ENCODE measurements around the gene LRBA. TPM values are rescaled to one million over a fixed set of nuclear protein-coding genes. Genes with fewer than 3 reads are reported as not detected.

LRBA gene
- total RNA-seq, 1 donor from 2014 or later = 68.0 TPM

DNA sequence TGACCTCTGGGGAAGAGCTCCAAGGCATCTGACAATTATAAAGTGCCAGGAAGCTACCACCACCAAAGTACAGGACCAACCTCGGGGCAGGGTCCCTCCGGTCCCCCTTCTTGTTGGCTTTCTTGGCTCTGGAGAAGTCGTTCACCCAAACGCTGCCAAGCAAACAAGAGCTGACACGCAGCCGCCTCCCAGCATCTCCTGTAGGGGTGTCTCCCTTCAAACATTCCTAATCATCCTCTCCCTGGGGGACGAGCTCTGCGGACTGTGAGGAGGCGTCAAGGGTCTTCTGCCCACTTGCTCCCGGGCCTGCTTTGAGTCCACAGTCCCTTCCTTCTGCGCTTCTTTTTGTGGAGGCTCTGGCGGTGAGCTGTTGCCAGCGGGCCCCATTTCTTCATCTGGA is 592.0 kb downstream of the LRBA start:
- no peak for TF ChIP-seq POLR2AphosphoS5 (IDR thresholded peaks at IDR 0.05; ENCODE audit: insufficient read depth in 1 of 2, low read depth in 1 of 2)
- no peak for TF ChIP-seq CTCF (IDR thresholded peaks at IDR 0.05)
- TF ChIP-seq POLR2A (IDR thresholded peaks at IDR 0.05) = no peak
- no peaks in the 10 kb centered on the region for H3K9me3 ChIP-seq
- no peaks in the 10 kb centered on the region for H3K4me1 ChIP-seq
- H3K27me3 ChIP-seq = no peaks in the 10 kb centered on the region
- intact Hi-C loops (cut with DNase I) = no loop called here
- DNase-seq (ENCODE audit: extremely low spot score in 2 of 2) = no peak
- H3K27ac ChIP-seq = no peak overlapping the region
- H3K4me3 ChIP-seq = no peak overlapping the region
- no peaks in the 10 kb centered on the region for H3K36me3 ChIP-seq

- H3K27me3 ChIP-seq = no peaks in the 10 kb centered on the region
- intact Hi-C loops (cut with DNase I) = no loop called here
- H3K9me3 ChIP-seq = no peaks in the 10 kb centered on the region
- H3K36me3 ChIP-seq = no peaks in the 10 kb centered on the region
- TF ChIP-seq CTCF (IDR thresholded peaks at IDR 0.05) (no peak), POLR2AphosphoS5 (IDR thresholded peaks at IDR 0.05; ENCODE audit: insufficient read depth in 1 of 2, low read depth in 1 of 2) (no peak), POLR2A (IDR thresholded peaks at IDR 0.05) (no peak)
- H3K4me3 ChIP-seq = no peak overlapping the region
- DNase-seq (ENCODE audit: extremely low spot score in 2 of 2) = no peak
- no peaks in the 10 kb centered on the region for H3K4me1 ChIP-seq
- no peak overlapping the region for H3K27ac ChIP-seq
These were observed 593.5 kb downstream of the LRBA start for GRCh38 chr4:150421612-150422011.

- DNase-seq (ENCODE audit: extremely low spot score in 2 of 2) = no peak
- Histone ChIP-seq H3K4me3 (no peak overlapping the region), H3K4me1 (no peaks in the 10 kb centered on the region), H3K27ac (no peak overlapping the region), H3K9me3 (no peaks in the 10 kb centered on the region), H3K36me3 (no peaks in the 10 kb centered on the region), H3K27me3 (no peaks in the 10 kb centered on the region)
- no peak for TF ChIP-seq CTCF (IDR thresholded peaks at IDR 0.05)
- no peak for TF ChIP-seq POLR2AphosphoS5 (IDR thresholded peaks at IDR 0.05; ENCODE audit: insufficient read depth in 1 of 2, low read depth in 1 of 2)
- no peak for TF ChIP-seq POLR2A (IDR thresholded peaks at IDR 0.05)
- intact Hi-C loops (cut with DNase I) = no loop called here
These were observed 595.1 kb downstream of the LRBA start for GRCh38 chr4:150419939-150420338.

DNA sequence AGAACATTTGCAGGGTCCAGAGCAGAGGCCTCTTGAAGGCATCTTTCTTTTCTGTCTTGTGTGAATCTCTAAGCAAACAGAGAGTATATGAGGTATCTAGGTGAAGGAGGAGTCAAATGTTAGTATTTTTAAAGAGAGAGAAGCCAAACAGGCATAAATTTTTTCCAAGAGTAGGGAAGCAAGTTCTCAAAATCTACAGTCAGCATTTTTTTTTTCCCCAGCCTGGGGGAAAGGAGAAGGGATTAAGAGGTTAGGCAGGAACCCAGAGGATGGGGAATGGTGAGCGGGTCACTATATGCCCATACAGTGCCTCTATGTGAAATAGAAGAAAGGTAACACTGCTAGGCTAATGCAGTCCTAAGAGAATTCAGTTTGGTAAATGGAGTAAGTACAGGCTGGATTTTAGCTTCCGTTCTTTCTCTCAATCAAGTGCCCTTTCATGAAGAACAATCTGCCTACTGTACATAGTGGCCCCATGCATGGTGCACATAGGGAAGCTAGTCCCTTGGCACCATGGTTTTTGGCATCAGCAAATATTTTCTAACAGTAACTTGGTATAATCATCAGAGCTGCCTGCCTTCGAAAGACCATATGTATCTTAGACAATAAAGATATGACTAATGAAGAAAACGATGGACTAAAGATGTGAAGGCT is 596.2 kb downstream of the LRBA start:
- H3K36me3 ChIP-seq = no peaks in the 10 kb centered on the region
- DNase-seq (ENCODE audit: extremely low spot score in 2 of 2) = no peak
- no peaks in the 10 kb centered on the region for H3K27me3 ChIP-seq
- no peak overlapping the region for H3K27ac ChIP-seq
- H3K4me1 ChIP-seq = no peaks in the 10 kb centered on the region
- intact Hi-C loops (cut with DNase I) = no loop called here
- H3K4me3 ChIP-seq = no peak overlapping the region
- no peaks in the 10 kb centered on the region for H3K9me3 ChIP-seq
- TF ChIP-seq CTCF (IDR thresholded peaks at IDR 0.05) (no peak), POLR2A (IDR thresholded peaks at IDR 0.05) (no peak)

DNA sequence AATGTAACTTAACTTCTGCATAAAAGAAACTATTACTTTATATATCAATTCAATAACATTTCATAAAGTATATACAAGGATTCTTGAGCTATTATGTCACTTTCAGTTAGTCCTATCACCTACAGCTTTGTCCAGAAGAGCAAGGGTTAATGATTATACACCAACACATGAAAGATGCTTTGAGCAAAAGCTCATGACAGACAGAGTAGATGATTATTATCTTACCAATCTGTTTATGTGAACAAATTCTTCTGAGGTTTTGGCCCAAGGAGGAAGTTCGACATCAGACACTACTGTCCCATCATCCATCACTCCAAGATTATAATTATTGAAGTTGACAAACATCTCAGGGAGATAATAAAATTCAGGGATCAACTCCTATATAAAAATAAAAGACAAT is 599.9 kb downstream of the LRBA start:
- TF ChIP-seq CTCF (IDR thresholded peaks at IDR 0.05) (no peak), POLR2A (IDR thresholded peaks at IDR 0.05) (no peak), POLR2AphosphoS5 (IDR thresholded peaks at IDR 0.05; ENCODE audit: insufficient read depth in 1 of 2, low read depth in 1 of 2) (no peak)
- no peaks in the 10 kb centered on the region for H3K9me3 ChIP-seq
- H3K4me3 ChIP-seq = no peak overlapping the region
- H3K4me1 ChIP-seq = no peaks in the 10 kb centered on the region
- DNase-seq (ENCODE audit: extremely low spot score in 2 of 2) = no peak
- H3K27me3 ChIP-seq = no peaks in the 10 kb centered on the region
- intact Hi-C loops (cut with DNase I) = no loop called here
- H3K36me3 ChIP-seq = no peaks in the 10 kb centered on the region
- H3K27ac ChIP-seq = no peak overlapping the region
